A172 (cell line): ENCODE measurements around the gene LPIN3. TPM values are rescaled to one million over a fixed set of nuclear protein-coding genes. Genes with fewer than 3 reads are reported as not detected.

Experiments
- DNase-seq: peaks from one replicate; pipeline ENCODE4 v3.0.0-alpha.2; 2015; ENCODE audit warnings: low spot score
- total RNA-seq: library from RNA; depleted of rRNA; stranded (reverse); fragments of >200 nt; shearing (Covaris generic); gene quantifications from 2 replicates; pipeline ENCODE4 v1.2.3, GENCODE V29; 2014

Gene LPIN3
- total RNA-seq, 1 experiment from 2014 or later = 3.4 TPM

- no peak for DNase-seq
Measured at GRCh38 chr20:41349943-41350342, 9.3 kb downstream of the LPIN3 start.

GRCh38 chr20:41350408-41350962 is 9.9 kb downstream of the LPIN3 start:
- DNase-seq = no peak

DNA sequence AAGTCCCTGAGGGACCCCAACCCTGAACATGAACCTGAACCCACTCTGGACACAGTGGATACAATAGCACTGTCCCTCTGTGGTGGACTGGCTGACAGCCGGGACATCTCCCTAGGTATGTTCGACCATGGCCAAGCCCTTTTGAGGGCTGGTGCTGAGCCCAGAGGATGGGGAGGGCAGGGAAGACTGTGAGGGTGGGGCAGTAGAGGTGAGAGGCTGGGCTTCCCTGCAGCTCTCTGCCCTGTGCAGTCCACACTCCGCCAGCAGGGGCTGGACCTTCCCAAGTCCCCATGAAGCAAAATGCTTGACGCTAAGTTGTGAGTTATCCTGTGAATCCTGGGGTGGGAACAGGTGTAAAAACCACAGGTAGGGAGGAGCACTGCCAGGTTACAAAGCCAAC is 11.5 kb downstream of the LPIN3 start:
- DNase-seq = no peak

GRCh38 chr20:41352666-41353065 is 12.0 kb downstream of the LPIN3 start:
- no peak for DNase-seq

DNA sequence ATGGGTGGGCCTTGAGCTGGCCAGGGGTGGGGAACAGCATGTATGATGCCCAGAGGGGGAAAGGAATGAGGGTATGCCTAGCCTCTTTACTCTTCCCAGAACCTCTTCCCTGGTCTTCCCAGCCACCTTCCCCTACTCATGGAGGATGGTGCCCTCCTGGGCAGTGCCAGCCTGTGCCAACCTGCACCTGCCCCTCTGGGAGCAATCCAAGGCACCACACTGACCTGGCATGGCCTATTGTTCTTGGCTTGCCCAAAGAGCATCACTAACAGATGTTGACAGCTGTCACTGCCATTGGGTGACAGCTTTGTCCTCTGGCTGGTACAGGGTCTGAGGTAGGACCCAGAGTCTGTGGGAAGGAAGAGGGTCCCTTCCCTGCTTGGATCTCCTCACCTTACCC is 12.9 kb downstream of the LPIN3 start:
- no peak for DNase-seq

GRCh38 chr20:41355192-41355591 is 14.6 kb downstream of the LPIN3 start:
- no peak for DNase-seq

GRCh38 chr20:41355598-41356203 is 15.1 kb downstream of the LPIN3 start:
- no peak for DNase-seq

DNA sequence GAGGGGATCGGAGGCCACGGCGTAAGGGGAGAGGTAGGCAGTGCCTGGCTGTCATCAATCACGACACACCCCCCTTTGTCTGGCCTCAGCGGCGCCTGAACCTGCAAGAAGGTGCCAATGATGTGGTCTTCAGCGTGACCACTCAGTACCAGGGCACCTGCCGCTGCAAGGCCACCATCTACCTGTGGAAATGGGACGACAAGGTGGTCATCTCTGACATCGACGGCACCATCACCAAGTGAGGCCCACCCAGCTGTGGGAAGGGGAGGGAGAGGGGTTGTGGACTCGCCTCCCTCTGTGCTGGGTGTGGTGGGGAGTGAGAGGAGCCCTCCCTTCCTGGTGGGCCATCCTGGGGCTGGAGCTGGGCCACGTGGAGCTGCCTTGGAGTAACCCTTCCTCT is 16.3 kb downstream of the LPIN3 start:
- DNase-seq = no peak

DNA sequence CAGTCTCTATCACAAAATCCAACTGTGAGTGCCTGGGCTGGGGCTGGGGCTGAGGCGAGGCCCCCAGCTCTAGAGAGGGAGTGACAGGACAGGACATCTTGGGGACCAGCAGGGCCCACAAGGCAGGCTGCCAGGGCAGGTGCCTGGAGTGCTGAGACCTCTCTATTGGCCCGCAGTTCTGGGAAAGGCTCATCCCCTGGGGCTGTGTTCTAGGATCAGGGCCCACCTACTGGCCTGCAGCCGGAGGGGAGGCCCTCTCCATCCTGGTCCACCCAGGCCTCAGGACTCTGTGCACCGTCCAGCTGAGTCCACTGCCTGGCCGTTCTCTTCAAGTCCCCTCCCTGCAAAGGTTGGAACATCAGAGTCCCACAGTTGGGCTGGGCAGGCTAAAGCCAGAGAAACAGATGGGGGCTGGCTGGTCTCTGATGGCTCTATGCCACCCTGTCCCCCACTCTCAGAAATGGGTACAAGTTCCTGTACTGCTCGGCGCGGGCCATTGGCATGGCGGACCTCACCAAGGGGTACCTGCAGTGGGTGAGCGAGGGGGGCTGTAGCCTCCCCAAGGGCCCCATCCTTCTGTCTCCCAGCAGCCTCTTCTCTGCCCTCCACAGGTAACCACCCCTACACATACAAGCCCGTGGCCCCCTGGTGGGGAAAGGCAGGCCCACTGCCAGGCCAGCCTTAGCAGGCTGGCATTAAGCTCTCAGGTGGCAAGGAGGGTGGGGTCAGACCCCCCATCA is 17.0 kb downstream of the LPIN3 start:
- DNase-seq = no peak

GRCh38 chr20:41358230-41358629 is 17.6 kb downstream of the LPIN3 start:
- no peak for DNase-seq

- no peak for DNase-seq
Measured at GRCh38 chr20:41358717-41359116, 18.1 kb downstream of the LPIN3 start.

DNA sequence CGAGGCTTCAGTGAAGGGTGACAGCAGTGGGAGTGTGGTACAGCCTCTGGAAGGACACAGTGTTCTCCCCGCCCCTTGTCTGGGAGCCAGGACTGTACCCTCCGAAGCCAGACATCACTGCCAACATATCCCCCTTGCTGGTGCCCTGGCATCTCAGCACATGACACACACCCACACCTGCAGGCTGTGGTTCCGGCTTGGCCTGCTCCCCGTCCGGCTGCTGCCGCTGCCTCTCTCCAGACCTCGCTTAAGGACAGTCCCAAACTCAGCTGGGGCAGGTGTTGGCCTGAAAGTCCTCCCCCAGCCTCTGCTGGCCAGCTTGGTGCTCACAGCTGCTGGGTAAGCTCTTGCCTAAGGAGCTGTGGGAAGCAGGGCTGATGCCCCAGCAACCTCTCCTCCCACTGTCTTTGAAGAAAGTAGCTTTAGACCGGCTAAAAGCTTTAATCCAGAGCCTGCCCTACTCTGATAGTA is 19.0 kb downstream of the LPIN3 start:
- DNase-seq = no peak

DNA sequence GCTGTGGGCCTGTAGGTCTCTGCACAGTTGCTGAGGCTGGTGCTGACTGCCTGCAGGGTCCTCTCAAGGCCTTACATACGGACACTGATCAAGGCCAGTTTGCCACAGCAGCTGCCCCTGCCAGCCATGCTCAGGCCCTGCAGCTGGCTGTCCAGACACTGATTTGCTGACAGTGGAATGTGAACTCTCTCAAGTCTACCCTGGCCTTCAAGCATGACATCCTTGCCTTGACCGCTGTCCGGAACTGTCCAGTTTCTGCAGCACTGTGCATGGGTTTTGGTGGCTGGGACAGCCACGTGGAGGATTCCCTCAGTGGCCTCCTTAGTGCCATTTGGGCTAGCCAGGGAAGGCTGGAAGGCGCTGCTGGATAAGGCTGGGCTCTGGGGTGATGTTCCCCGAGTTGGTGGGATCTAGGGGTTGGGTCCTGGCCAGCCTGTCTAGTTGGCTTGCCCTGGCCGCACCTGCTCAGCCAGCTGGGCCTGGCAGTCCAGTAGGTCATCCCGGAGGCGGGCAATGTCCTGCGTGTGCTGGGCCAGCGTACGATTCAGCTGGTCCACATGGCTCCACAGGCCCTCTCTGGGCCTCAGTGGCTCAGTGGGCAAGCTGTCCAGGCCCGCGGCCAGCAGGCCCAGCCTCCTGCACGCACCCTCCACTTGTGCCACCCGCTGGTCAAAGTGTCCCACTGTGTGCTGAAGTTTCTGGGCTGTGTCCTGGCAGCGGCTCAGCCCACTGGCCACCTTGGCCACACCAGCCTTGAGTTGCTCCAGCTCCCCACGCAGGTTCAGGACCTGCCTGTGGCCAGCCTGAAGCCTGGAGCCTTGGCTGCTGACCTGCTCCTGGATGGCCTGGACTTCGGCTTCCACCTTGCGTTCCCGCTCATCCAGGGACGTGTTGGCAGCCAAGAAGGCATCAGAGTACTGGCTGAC is 20.5 kb downstream of the LPIN3 start:
- DNase-seq = no peak

- DNase-seq = no peak
Measured at GRCh38 chr20:41361757-41362747, 21.4 kb downstream of the LPIN3 start.

DNA sequence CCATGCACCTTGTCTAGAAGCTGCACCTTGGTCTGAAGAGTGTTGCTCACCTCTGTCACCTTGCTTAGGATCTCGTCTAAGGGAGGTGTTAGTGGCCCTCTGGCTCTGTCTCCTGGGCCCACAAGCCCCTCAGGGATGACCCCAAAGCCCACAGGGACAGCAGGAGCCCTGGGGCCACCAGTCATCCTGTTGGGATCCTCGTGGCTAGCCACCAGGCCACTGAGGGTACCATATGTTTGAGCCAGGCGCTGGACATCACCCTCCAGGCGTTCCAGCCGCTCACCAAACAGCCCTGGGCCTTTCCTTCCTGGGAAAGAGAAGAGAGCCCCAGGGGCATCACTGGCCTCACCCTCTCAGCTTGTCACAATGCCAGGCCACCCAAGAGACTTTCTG is 22.1 kb downstream of the LPIN3 start:
- no peak for DNase-seq

GRCh38 chr20:41363601-41364000 is 23.0 kb downstream of the LPIN3 start:
- DNase-seq = no peak

DNA sequence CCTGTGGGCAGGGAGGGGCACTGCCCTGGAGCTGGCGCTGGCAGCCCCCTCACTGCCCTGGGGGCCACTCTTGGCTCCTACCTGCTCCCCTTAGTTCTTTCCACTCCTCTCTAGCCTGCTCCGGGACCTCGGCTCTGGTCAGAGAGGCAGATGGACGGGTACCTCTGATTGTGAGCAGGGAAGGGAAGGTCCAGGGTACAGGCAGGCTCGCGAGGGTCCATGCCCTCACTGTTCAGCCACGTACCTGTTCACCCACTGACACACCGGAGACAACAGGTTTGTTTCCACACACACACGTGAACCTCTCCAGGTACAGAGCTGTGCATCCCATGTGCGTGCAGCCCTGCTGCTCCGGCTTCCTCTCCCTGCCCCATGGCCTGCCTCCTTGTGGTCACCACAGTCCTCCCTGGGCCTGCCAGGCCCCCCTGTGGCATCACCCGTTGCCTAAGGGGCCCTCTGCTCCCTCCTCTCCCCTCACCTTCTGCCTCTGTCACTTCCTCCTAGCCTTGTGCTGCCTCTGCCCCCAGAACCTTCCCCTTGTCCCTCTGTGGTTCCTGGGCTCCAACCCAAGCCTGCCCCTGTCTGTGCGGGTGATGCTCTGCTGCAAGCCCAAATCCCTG is 23.7 kb downstream of the LPIN3 start:
- DNase-seq = no peak

- DNase-seq = no peak
Measured at GRCh38 chr20:41364967-41365765, 24.5 kb downstream of the LPIN3 start.

DNA sequence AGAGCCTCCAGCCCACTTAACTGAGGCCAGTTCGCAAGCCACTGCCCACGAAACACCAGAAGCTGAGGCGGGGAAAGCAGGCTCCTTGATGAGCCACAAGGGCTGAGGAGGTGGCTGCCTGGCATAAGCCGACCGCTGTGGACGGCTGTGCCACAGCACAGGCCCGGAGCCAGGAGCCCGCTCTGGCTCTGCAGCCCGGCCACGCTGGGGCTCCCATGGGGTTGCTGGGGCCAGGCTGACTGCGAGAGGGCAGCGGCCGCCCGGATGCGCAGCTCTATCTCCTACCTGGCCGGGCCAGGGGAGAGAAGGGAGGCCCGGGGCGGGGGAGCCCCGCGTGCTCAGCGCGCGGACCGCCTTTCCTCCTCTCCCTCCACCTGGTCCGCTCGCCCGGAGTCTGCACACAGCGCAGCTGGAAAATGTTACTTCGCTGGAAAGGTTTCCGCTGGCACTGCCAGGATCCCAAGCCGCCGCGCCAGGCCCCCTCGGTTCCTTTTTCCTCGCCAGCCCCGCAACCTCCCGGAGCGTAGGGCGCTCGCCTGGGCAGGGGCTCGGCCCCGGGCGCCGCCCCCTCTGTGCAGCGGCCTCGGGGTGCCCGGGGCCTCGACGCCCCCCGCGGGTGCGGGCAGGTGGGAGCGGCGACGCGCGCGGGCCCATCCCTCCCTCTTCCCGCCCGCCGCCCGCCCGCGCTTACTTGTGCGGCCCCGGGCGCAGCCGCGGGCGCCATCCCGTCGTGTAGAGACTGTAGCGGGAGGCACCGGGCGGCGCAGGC is 25.3 kb downstream of the LPIN3 start:
- no peak for DNase-seq
